Activated CD4-positive, alpha-beta T cell treated with anti-CD3 and anti-CD28 coated beads, Interleukin-2, amount 10 ng/mL, durations not matched to agents 7 days and 5 days (primary cell): ENCODE data around the gene USP2. TPM values are rescaled to one million over a fixed set of nuclear protein-coding genes. Genes with fewer than 3 reads are reported as not detected.

ENCODE experiments used
- CTCF ChIA-PET: fragments of 350-600 bp; sonication (Branson Sonifier 250); formaldehyde crosslinking; loops from one replicate; lab custom pipeline; 2021; ENCODE audit warnings: antibody characterized with exemption; lab: Charles Lee
- POLR2A ChIA-PET: fragments of 350-600 bp; sonication (Branson Sonifier 250); formaldehyde crosslinking; loops from one replicate; lab custom pipeline; 2021; ENCODE audit warnings: antibody characterized with exemption; lab: Charles Lee
- DNase-seq: peaks from one replicate; pipeline ENCODE4 v3.0.0-alpha.2; 2020
- H3K27ac Mint-ChIP-seq: one replicate; pipeline ENCODE4 v1.8.0; 2021; ENCODE audit warnings: mild to moderate bottlenecking, moderate library complexity, mixed read lengths
- H3K27me3 Mint-ChIP-seq: one replicate; pipeline ENCODE4 v1.8.0; 2021; ENCODE audit warnings: mixed read lengths
- H3K36me3 Mint-ChIP-seq: one replicate; pipeline ENCODE4 v1.8.0; 2021; ENCODE audit warnings: low read depth, mixed read lengths
- H3K4me1 Mint-ChIP-seq: one replicate; pipeline ENCODE4 v1.8.0; 2021; ENCODE audit warnings: mixed read lengths
- H3K4me3 Mint-ChIP-seq: one replicate; pipeline ENCODE4 v1.8.0; 2021; ENCODE audit warnings: mild to moderate bottlenecking, moderate library complexity, mixed read lengths
- H3K9me3 Mint-ChIP-seq: one replicate; pipeline ENCODE4 v1.8.0; 2021; ENCODE audit warnings: mixed read lengths
- total RNA-seq, 2 experiments: library from RNA; stranded (reverse); gene quantifications; one replicate each; pipeline ENCODE4 v1.2.3, GENCODE V29; 2021

The USP2 gene
- total RNA-seq, 2 experiments from 2014 or later = 0.17 to 0.22 TPM

DNA sequence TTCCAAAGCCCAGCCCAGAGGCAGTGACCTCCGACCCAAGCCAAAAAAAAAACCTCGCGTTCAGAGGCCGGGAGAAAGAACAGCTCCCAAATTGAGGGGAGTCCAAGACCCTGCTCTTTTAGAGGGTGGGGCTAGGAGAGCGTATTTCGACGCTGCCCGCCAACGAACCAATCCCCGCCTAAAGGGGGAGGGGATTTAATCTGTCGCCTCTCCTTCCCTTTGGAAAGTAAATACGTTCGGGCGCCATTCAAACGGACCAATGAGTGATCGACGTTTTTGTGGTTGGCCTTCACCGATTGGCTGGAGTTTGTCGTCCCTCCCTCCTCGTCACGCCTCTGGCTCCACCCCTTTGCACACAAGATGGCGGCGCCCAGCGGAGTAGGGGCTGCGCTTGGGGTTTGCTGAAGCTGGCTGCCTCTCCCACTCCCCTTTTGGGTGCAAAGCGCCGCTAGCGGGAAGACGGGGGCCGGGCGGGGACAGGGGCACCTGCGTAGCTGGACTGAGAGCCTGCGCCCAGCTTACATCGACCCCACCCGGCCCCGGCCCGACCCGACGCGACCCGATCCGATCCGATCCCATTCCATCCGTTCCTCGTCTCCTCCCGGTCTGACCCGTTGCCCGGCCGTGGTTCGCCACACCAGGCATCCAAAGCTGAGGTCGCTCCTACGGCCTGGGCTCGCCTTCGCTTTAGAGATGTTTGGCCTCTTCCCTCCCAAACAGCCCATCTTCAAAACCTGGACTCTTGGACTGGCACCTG, 47.1 kb downstream of the USP2 start, which contains the start of gene RNF26:
Gene RNF26, plus strand, starts transcription at position 354 of the 757 bp plus-strand sequence. CDS start 596 bp downstream, outside the sequence.
- peak; percentile 98 for DNase-seq
- CTCF ChIA-PET = interaction anchor here (0.6 to 1.6 kb wide), 5 partner anchors 10 to 163 kb away, joined by 3 to 6 read pairs (median 4); no protein-coding TSS in a partner anchor
- Mint-ChIP-seq H3K4me1 (peaks cover 60% of the 10 kb centered on the region), H3K27ac (peak within 1 kb of the TSS; percentile 99), H3K36me3 (peaks cover 10% of the 10 kb centered on the region), H3K4me3 (peak within 1 kb of the TSS; percentile 91), H3K9me3 (no peaks in the 10 kb centered on the region), H3K27me3 (peaks cover 21% of the 10 kb centered on the region)
- POLR2A ChIA-PET = no interaction called here

DNA sequence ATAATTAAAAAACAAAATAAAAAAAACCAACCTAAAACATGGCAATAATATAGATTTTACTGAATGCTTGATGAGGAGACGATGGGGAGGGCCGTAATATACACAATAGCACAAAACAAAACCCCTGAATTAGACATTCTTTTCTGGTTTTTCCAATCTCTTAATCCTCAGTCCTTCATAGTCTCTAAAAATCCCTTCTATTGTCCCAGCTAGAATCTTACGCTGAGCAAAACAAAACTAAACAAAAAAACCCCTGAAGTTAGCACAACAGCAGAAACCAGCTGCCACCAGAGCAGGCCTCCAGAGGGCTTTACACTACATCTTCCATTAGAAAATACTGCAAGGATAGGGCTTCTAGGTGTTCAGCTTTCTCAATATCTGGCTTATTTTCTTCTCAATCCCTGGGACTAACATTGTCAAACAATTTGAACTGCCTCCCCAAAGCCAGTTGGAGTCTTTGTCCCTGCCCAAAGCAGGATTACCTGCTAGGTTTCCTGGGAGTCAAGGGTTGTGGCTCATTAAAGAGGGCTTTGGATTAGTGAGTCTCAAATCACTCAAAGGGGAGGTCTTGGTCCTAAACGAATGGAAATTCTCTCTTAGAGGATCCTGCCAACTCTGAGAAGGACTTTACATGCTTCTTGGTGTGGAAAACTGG, 49.3 kb downstream of the USP2 start:
- Mint-ChIP-seq H3K4me1 (peaks cover 42% of the 10 kb centered on the region), H3K36me3 (peaks cover 7% of the 10 kb centered on the region), H3K27ac (no peak overlapping the region), H3K27me3 (peaks cover 18% of the 10 kb centered on the region), H3K9me3 (no peaks in the 10 kb centered on the region), H3K4me3 (no peak overlapping the region)
- POLR2A ChIA-PET = no interaction called here
- CTCF ChIA-PET = interaction anchor here (1.0 to 1.1 kb wide), 3 partner anchors 10 to 24 kb away, joined by 3 to 7 read pairs (median 5); no protein-coding TSS in a partner anchor
- DNase-seq = no peak

DNA sequence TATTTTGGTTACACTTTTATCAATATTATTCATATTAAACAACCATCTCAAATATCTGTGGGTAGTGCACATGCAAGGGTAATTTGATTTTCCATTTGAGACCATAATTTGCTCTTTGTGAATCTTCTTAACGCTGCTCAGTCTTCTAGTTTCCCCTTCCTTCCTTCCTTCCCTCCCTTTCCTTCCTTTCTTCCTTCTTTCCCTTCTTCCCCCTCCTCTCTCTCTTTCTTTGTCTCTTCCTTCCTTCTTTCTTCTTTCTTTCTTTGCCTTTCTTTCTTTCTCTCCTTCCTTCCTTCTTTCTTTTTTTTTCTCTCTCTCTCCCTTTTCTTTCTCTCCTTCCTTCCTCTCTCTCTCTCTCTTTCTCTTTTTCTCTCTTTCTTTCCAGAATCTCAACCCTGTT, 51.3 kb downstream of the USP2 start:
- Mint-ChIP-seq H3K4me3 (no peak overlapping the region), H3K36me3 (no peaks in the 10 kb centered on the region), H3K27me3 (peaks cover 18% of the 10 kb centered on the region), H3K9me3 (no peaks in the 10 kb centered on the region), H3K27ac (no peak overlapping the region), H3K4me1 (peaks cover 23% of the 10 kb centered on the region)
- POLR2A ChIA-PET = no interaction called here
- DNase-seq = no peak
- CTCF ChIA-PET = interaction anchor here (1.2 kb wide), 1 partner anchor 8 kb away, joined by 3 read pairs; no protein-coding TSS in a partner anchor

DNA sequence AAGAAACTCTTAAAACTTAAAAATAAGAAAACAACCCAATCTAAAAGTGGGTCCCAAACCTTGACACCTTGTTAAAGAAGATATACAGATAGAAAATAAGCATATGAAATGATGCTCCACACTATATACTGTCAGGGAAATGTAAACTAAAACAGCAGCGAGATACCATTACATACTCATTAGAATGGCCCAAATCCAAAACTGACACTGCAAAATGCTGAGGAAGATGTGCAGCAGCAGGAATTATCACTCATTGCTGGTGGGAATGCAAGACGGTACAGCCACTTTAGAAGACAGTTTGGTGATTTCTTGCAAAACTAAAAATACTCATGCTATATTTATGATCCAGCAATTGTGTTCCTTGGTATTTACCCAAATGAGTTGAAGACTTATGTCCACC, 52.2 kb downstream of the USP2 start:
- Mint-ChIP-seq H3K27me3 (peaks cover 18% of the 10 kb centered on the region), H3K4me3 (no peak overlapping the region), H3K9me3 (no peaks in the 10 kb centered on the region), H3K36me3 (no peaks in the 10 kb centered on the region), H3K4me1 (peaks cover 18% of the 10 kb centered on the region), H3K27ac (no peak overlapping the region)
- CTCF ChIA-PET = interaction anchor here (1.2 kb wide), 1 partner anchor 9 kb away, joined by 3 read pairs; no protein-coding TSS in a partner anchor
- DNase-seq = no peak
- POLR2A ChIA-PET = no interaction called here

DNA sequence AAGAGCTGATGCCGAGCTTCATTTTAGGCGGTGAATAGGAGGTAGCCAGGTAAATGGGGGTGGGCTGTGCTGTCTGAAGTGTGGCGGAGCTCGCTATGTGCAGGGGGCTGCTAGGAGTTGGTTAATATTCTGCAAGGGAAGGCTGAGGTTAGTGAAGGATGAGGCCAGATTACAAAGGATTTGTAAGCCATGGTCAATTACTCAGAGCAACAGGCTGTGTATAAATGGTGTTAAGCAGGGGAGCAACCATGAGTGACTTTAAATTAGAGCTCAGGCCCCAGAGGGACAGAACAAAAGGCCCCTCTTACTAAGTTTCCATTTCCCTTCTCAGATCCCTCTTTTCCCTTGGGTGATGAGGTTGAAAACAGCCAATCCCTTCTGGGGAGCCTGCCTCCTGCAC, 57.3 kb downstream of the USP2 start:
- no peak overlapping the region for H3K4me3 Mint-ChIP-seq
- H3K27me3 Mint-ChIP-seq = peaks cover 10% of the 10 kb centered on the region
- no peak overlapping the region for H3K27ac Mint-ChIP-seq
- H3K4me1 Mint-ChIP-seq = peaks cover 28% of the 10 kb centered on the region
- DNase-seq = no peak
- H3K36me3 Mint-ChIP-seq = no peaks in the 10 kb centered on the region
- CTCF ChIA-PET = interaction anchor here (0.5 to 8.6 kb wide), 17 partner anchors 9 to 534 kb away, joined by 3 to 104 read pairs (median 5); partner anchors contain the start of genes C1QTNF5, CBL, USP2 and VPS11
- no peaks in the 10 kb centered on the region for H3K9me3 Mint-ChIP-seq
- POLR2A ChIA-PET = no interaction called here

DNA sequence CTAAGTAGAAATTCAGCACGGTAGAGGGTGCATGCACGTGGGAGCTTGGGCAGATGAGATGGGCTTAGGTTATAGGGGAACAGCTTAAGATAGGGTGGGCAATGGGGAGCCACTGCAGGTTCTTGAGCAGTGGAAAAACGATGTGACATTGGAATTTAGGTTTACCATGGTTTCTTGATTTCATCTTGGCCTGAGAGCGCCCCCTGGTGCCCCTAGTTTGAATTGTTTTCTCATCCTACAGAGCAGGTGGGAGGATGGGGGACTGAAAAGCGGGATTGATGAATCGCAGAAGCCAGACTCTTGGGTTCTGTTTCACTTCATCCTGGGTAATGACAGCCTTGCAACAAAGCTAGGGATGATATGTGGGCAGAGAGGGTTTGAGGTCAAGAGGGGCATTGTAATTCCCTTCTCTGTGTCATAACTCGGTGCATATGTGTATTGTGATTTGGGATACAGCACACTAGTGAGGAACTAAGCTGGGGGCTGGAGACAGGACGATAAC, 57.9 kb downstream of the USP2 start:
- ChIA-PET POLR2A (no interaction called here), CTCF (interaction anchor here (0.7 to 8.6 kb wide), 20 partner anchors 8 to 261 kb away, joined by 3 to 104 read pairs (median 4); partner anchors contain the start of genes C1QTNF5, CBL, NLRX1 and USP2)
- DNase-seq = peak; percentile 84
- Mint-ChIP-seq H3K9me3 (no peaks in the 10 kb centered on the region), H3K4me1 (peaks cover 33% of the 10 kb centered on the region), H3K27ac (no peak overlapping the region), H3K4me3 (no peak overlapping the region), H3K27me3 (peaks cover 14% of the 10 kb centered on the region), H3K36me3 (no peaks in the 10 kb centered on the region)

DNA sequence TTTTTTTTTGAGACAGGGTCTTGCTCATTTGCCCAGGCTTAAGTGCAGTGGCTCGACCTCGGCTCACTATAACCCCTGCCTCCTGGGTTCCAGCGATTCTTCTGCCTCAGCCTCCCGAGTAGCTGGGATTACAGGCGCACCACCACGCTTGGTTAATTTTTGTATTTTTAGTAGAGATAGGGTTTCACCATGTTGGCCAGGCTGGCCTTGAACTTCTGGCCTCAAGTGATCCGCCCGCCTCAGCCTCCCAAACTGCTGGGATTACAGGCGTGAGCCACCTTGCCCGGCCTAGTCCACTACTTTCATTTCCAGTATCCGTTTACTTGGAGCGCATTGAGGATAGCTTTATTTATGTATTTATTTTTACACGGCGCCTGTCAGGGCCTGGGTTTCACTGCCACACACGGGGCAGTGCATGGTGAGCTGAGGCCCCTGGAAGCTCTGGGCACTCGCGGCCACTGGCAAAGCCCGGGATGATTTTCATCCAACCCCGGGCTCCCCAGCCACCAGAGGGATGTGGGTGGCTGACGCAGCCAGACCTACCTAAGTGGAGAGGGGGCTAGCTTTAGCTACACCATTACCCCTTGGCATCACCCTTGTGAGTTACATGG, 58.5 kb downstream of the USP2 start:
- Mint-ChIP-seq H3K27me3 (peaks cover 19% of the 10 kb centered on the region), H3K27ac (no peak overlapping the region), H3K9me3 (no peaks in the 10 kb centered on the region), H3K4me3 (no peak overlapping the region), H3K36me3 (no peaks in the 10 kb centered on the region), H3K4me1 (peaks cover 34% of the 10 kb centered on the region)
- CTCF ChIA-PET = interaction anchor here (0.9 to 8.6 kb wide), 20 partner anchors 8 to 440 kb away, joined by 3 to 104 read pairs (median 5); partner anchors contain the start of genes C1QTNF5, CBL, CXCR5 and HMBS
- POLR2A ChIA-PET = no interaction called here
- no peak for DNase-seq

DNA sequence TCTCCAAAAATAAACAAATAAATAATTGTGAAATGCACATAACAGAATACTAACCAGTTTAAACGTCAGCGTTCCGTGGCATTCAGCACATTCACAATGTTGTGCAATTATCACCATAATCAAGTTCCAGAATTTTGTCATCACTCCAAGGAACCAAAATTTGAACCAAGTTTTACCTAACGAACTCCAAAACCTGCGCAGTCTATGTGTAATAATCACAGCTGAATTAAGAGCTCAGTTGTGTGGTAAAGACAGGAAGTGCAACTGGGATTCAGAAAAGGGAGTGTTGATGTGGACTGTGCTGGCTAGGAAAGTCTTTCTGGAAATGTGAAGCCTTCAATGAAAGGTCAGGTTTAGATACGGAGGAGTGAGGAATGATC, 59.1 kb downstream of the USP2 start:
- CTCF ChIA-PET = interaction anchor here (0.9 to 8.6 kb wide), 12 partner anchors 9 to 439 kb away, joined by 3 to 104 read pairs (median 6); partner anchors contain the start of genes C1QTNF5, CBL, CXCR5 and HMBS
- H3K4me3 Mint-ChIP-seq = no peak overlapping the region
- H3K9me3 Mint-ChIP-seq = no peaks in the 10 kb centered on the region
- peaks cover 34% of the 10 kb centered on the region for H3K4me1 Mint-ChIP-seq
- no peak for DNase-seq
- H3K27ac Mint-ChIP-seq = no peak overlapping the region
- H3K36me3 Mint-ChIP-seq = no peaks in the 10 kb centered on the region
- POLR2A ChIA-PET = no interaction called here
- H3K27me3 Mint-ChIP-seq = peaks cover 24% of the 10 kb centered on the region

DNA sequence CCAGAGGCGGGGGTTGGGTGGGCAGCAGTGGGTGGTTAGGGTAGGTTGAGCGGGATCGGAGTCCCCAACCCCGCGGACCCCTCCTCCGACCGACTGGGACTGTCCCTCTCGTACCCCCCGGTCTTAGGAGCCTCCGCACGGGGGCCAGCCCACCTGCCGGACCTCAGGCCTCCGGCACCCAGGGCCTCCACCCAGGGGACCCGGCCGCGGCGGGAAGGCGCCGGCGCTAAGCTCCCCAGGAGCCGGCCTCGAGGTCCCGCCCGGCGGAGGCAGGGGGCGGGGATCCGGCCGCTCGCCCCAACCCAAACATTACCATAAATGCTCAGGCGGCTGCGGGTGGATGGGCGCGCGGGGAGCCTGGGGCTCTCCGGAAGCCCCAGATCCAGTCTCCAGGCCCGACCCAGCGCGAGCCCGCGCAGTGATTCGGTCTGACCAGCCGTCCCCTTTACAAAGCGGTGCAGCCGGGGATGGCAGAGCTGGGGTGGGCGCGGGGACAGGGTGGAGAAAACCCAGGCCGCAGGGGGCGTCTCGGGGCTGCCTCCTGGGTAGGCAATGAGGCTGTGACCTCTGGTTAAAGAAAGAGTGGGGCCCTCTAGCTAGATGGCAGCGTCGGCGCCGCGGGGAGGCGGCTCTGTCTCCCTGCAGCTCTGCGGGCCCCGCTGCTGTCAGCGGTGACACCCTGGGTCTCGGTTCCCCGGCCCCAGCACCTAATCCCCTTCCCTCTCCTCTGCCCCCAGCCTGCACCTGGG, 60.5 kb downstream of the USP2 start:
- Mint-ChIP-seq H3K9me3 (no peaks in the 10 kb centered on the region), H3K4me3 (peak overlapping the region; percentile 74), H3K4me1 (peaks cover 35% of the 10 kb centered on the region), H3K27me3 (peaks cover 30% of the 10 kb centered on the region), H3K36me3 (no peaks in the 10 kb centered on the region), H3K27ac (peak overlapping the region; percentile 90)
- DNase-seq = peak; percentile 67
- POLR2A ChIA-PET = interaction anchor here (0.7 kb wide), 1 partner anchor 214 kb away, joined by 3 read pairs; the partner anchor contains the start of gene C2CD2L
- CTCF ChIA-PET = interaction anchor here (0.7 to 8.6 kb wide), 22 partner anchors 8 to 323 kb away, joined by 3 to 104 read pairs (median 4); partner anchors contain the start of genes C1QTNF5, C2CD2L, CBL and CENATAC

DNA sequence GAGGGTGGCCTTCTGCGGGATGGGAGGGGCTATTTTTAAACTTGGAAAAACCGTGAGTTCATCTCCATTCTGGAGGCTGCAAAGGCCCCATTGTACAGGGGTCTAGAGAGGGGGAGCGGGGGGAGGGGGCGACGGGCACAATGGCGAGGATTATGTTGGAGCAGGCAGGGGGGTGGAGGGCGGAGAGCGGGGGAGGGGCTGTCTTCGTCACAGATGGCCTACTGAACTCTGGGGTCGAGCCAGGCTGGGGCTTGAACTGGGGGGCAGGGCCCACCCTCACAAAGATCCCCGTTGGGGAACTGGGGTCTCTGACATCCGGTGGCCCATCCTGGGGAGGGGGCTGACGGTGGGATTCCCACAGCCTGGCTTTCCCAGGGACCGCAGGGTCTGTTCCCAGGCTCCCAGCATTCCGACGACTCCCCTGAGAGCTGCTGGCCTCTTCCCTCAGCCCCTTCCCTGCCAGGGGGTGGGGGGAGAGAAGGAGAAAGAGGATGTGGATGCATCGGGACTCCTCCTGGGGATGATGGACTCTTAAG, 61.2 kb downstream of the USP2 start:
- Mint-ChIP-seq H3K4me1 (peaks cover 42% of the 10 kb centered on the region), H3K36me3 (no peaks in the 10 kb centered on the region), H3K27ac (peak overlapping the region; percentile 85), H3K9me3 (no peaks in the 10 kb centered on the region), H3K27me3 (peaks cover 36% of the 10 kb centered on the region), H3K4me3 (peak overlapping the region; percentile 66)
- ChIA-PET CTCF (interaction anchor here (1.2 to 8.6 kb wide), 15 partner anchors 8 to 289 kb away, joined by 3 to 104 read pairs (median 6); partner anchors contain the start of genes C1QTNF5, CBL and HMBS), POLR2A (interaction anchor here (0.7 kb wide), 1 partner anchor 213 kb away, joined by 3 read pairs; the partner anchor contains the start of gene C2CD2L)
- DNase-seq = no peak

DNA sequence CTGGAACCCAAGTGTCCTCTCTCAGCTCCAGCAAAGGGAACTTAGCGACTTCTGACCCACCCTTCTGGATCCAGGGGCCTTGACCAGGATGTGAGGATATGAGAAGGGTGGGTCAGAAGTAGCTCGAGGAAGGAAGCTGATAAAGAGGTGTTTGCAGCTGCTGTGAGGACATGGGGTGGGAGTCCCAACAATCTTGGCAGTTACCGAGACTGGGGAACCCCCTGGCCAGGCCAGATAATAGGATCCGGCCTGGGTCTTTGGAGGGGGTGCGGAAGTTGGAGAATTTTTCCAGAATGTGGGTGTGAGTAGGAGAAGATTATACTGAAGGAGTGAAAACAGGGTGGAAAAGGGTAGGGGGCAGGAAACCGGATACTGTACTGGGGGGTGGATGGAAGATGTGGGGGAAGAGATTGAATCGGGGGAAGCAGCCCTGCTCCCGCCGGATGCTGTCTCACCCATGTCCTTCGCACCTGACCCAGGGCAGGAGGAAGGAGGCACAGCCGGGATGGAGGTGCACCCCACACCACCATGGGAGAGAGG, 61.7 kb downstream of the USP2 start:
- no peaks in the 10 kb centered on the region for H3K9me3 Mint-ChIP-seq
- H3K4me3 Mint-ChIP-seq = peak overlapping the region; percentile 66
- H3K27ac Mint-ChIP-seq = peak overlapping the region; percentile 85
- no peak for DNase-seq
- peaks cover 47% of the 10 kb centered on the region for H3K4me1 Mint-ChIP-seq
- CTCF ChIA-PET = interaction anchor here (6.7 to 8.3 kb wide), 2 partner anchors 12 to 114 kb away, joined by 35 to 80 read pairs; partner anchors contain the start of gene CBL
- H3K27me3 Mint-ChIP-seq = peaks cover 38% of the 10 kb centered on the region
- POLR2A ChIA-PET = no interaction called here
- H3K36me3 Mint-ChIP-seq = no peaks in the 10 kb centered on the region
